Measurements from ENCODE around the gene MANEAL.

Gene MANEAL

GRCh38 chr1:37782491-37782890 lies 11.2 kb upstream of the MANEAL start:
- in situ Hi-C loops (cut with HindIII; ENCODE audit: low sequenced_read_pairs), result no loop called here

- in situ Hi-C loops (cut with HindIII; ENCODE audit: low sequenced_read_pairs), result no loop called here
These were observed 532 bp upstream of the MANEAL start for GRCh38 chr1:37792943-37793686.

- in situ Hi-C loops (cut with HindIII; ENCODE audit: low sequenced_read_pairs), result no loop called here
These were observed 1.0 kb downstream of the MANEAL start for GRCh38 chr1:37794372-37795339.

- in situ Hi-C loops (cut with HindIII; ENCODE audit: low sequenced_read_pairs), result no loop called here
These were observed 1.9 kb downstream of the MANEAL start for GRCh38 chr1:37795340-37796125.

GRCh38 chr1:37797750-37798345 lies 4.2 kb downstream of the MANEAL start:
- in situ Hi-C loops (cut with HindIII; ENCODE audit: low sequenced_read_pairs), result no loop called here

- in situ Hi-C loops (cut with HindIII; ENCODE audit: low sequenced_read_pairs), result no loop called here
These were observed 8.8 kb downstream of the MANEAL start for GRCh38 chr1:37802439-37802838.

- in situ Hi-C loops (cut with HindIII; ENCODE audit: low sequenced_read_pairs), result no loop called here
These were observed 13.5 kb downstream of the MANEAL start for GRCh38 chr1:37807220-37807554.

GRCh38 chr1:37807555-37808368 lies 14.1 kb downstream of the MANEAL start, which contains the start of the genes C1orf122 and YRDC:
Gene C1orf122 (plus strand): TSS chr1:37807790. CDS start chr1:37808405, 615 bp downstream.
Gene YRDC (minus strand): TSS chr1:37808208. CDS start chr1:37808180, 28 bp downstream.
- in situ Hi-C loops (cut with HindIII; ENCODE audit: low sequenced_read_pairs), result no loop called here

GRCh38 chr1:37808369-37809319 lies 15.0 kb downstream of the MANEAL start:
- in situ Hi-C loops (cut with HindIII; ENCODE audit: low sequenced_read_pairs), result no loop called here

- in situ Hi-C loops (cut with HindIII; ENCODE audit: low sequenced_read_pairs), result no loop called here
These were observed 16.3 kb downstream of the MANEAL start for GRCh38 chr1:37809942-37810341.

- in situ Hi-C loops (cut with HindIII; ENCODE audit: low sequenced_read_pairs), result no loop called here
These were observed 17.5 kb downstream of the MANEAL start for GRCh38 chr1:37811027-37811655.

- in situ Hi-C loops (cut with HindIII; ENCODE audit: low sequenced_read_pairs), result no loop called here
These were observed 20.0 kb downstream of the MANEAL start for GRCh38 chr1:37813529-37814145.

GRCh38 chr1:37814252-37814651 lies 20.6 kb downstream of the MANEAL start:
- in situ Hi-C loops (cut with HindIII; ENCODE audit: low sequenced_read_pairs), result no loop called here

GRCh38 chr1:37817481-37817880 lies 23.8 kb downstream of the MANEAL start:
- in situ Hi-C loops (cut with HindIII; ENCODE audit: low sequenced_read_pairs), result no loop called here

GRCh38 chr1:37821481-37821880 lies 27.8 kb downstream of the MANEAL start:
- in situ Hi-C loops (cut with HindIII; ENCODE audit: low sequenced_read_pairs), result no loop called here

GRCh38 chr1:37822906-37823815 lies 29.5 kb downstream of the MANEAL start:
- in situ Hi-C loops (cut with HindIII; ENCODE audit: low sequenced_read_pairs), result no loop called here

GRCh38 chr1:37824001-37824400 lies 30.4 kb downstream of the MANEAL start:
- in situ Hi-C loops (cut with HindIII; ENCODE audit: low sequenced_read_pairs), result no loop called here

Measured in endothelial cell of hepatic sinusoid (primary cell).